GM21529 (cell line): ENCODE data around the gene MEGF6.
"Not testable (repeated sequence)": the region's sequence is repeated elsewhere in the genome, so short reads cannot be mapped to it uniquely, and the experiment has no call there.

ENCODE experiments used
- ATAC-seq: cut with Tn5 transposase; IDR thresholded peaks from one replicate; pipeline ENCODE4 v1.9.1; 2021; ENCODE audit not compliant: unreplicated experiment

Gene MEGF6

GRCh38 chr1:3627515-3628253 lies 16.4 kb upstream of the MEGF6 start:
- ATAC-seq: no peak

- no peak for ATAC-seq
Observed at GRCh38 chr1:3626025-3626424, 14.7 kb upstream of the MEGF6 start.

GRCh38 chr1:3625151-3625907 lies 14.0 kb upstream of the MEGF6 start:
- ATAC-seq: peak; percentile 11

- ATAC-seq: peak; percentile 94
Observed at GRCh38 chr1:3624200-3625136, 13.2 kb upstream of the MEGF6 start, which contains the start of gene TPRG1L. TSS of gene TPRG1L (plus strand) at chr1:3625015. CDS start at chr1:3625073, 58 bp downstream.

GRCh38 chr1:3623441-3624199 lies 12.3 kb upstream of the MEGF6 start:
- no peak for ATAC-seq

GRCh38 chr1:3622102-3622501 lies 10.8 kb upstream of the MEGF6 start:
- ATAC-seq: not testable (repeated sequence)

- ATAC-seq: not testable (repeated sequence)
Observed at GRCh38 chr1:3621151-3621671, 9.9 kb upstream of the MEGF6 start.

GRCh38 chr1:3620708-3621107 lies 9.4 kb upstream of the MEGF6 start:
- ATAC-seq: no peak

- ATAC-seq: peak; percentile 73
Observed at GRCh38 chr1:3618881-3619671, 7.8 kb upstream of the MEGF6 start.

GRCh38 chr1:3618531-3618880 lies 7.2 kb upstream of the MEGF6 start:
- ATAC-seq: no peak

- ATAC-seq: no peak
Observed at GRCh38 chr1:3617806-3618345, 6.6 kb upstream of the MEGF6 start.

- ATAC-seq: no peak
Observed at GRCh38 chr1:3616861-3617260, 5.6 kb upstream of the MEGF6 start.

- no peak for ATAC-seq
Observed at GRCh38 chr1:3614755-3615742, 3.7 kb upstream of the MEGF6 start.

GRCh38 chr1:3612123-3612522 lies 815 bp upstream of the MEGF6 start:
- no peak for ATAC-seq

GRCh38 chr1:3610527-3611169 lies 660 bp downstream of the MEGF6 start:
- no peak for ATAC-seq

GRCh38 chr1:3609769-3610526 lies 1.4 kb downstream of the MEGF6 start:
- ATAC-seq: no peak
